GM12878 (cell line): Measurements from ENCODE around the gene PITRM1. TPM values are rescaled to one million over a fixed set of nuclear protein-coding genes. Genes with fewer than 3 reads are reported as not detected.

ENCODE experiments used
- ATAC-seq: fragments of 200-7000 bp; cut with Tn5 transposase; 3 replicates; pipeline ENCODE4 v1.9.1; 2020; ENCODE audit warnings: mild to moderate bottlenecking, moderate library complexity
- BruUV-seq: library from RNA; stranded (reverse); fragments of 400-500 nt; replicated peaks from 2 replicates; lab custom pipeline; 2021; lab: Mats Ljungman, UMichigan
- CTCF ChIA-PET: fragments of 300-600 bp; sonication (Branson Sonifier 250); formaldehyde crosslinking; extraction: SDS; loops from one replicate; lab custom pipeline; 2021; ENCODE audit warnings: inconsistent platforms; lab: Yijun Ruan, JAX
- POLR2A ChIA-PET: fragments of 350-600 bp; formaldehyde crosslinking; extraction: SDS; loops from one replicate; lab custom pipeline; 2021; ENCODE audit warnings: inconsistent platforms; lab: Charles Lee
- RAD21 ChIA-PET: fragments of 300-600 bp; sonication (Branson Sonifier 250); formaldehyde crosslinking; loops from one replicate; lab custom pipeline; 2023; ENCODE audit warnings: antibody characterized with exemption; ENCODE audit not compliant: unreplicated experiment; lab: Charles Lee
- SMC1A ChIA-PET: fragments of 300-600 bp; sonication (Branson Sonifier 250); formaldehyde crosslinking; loops from one replicate; lab custom pipeline; 2023; ENCODE audit not compliant: unreplicated experiment, uncharacterized antibody; lab: Charles Lee
- DNase-seq: peaks from one replicate; pipeline ENCODE4 v3.0.0-alpha.2; 2011; ENCODE audit warnings: low read depth, low spot score
- FAIRE-seq: peaks from 3 replicates; lab custom pipeline; 2011; peaks lifted over from hg19 to GRCh38; lab: Jason Lieb, UNC
- H2AFZ ChIP-seq: 2 replicates; pipeline ENCODE4 v1.6.0; 2011; ENCODE audit warnings: low read depth, low read length, control low read depth; ENCODE audit not compliant: control insufficient read depth
- H3K27ac ChIP-seq: 2 replicates; pipeline ENCODE4 v1.5.1; 2011; ENCODE audit warnings: control low read depth; ENCODE audit not compliant: control insufficient read depth, insufficient read depth
- H3K27me3 ChIP-seq, 2 experiments: replicated peaks in 1 of 2; 2 replicates each; pipeline versions ENCODE4 v1.6.0 to v1.6.1; 2011; ENCODE audit warnings: low read length in 1 of 2; ENCODE audit not compliant: control insufficient read depth in 2 of 2, insufficient read depth in 2 of 2
- H3K36me3 ChIP-seq, 2 experiments: 2 replicates each; pipeline ENCODE4 v1.5.1; 2011; ENCODE audit warnings: low read length in 1 of 2; ENCODE audit not compliant: control insufficient read depth in 2 of 2, insufficient read depth in 2 of 2
- H3K4me1 ChIP-seq: 2 replicates; pipeline ENCODE4 v1.6.1; 2011; ENCODE audit warnings: mild to moderate bottlenecking, low read length, moderate library complexity, mixed read lengths; ENCODE audit not compliant: control insufficient read depth, insufficient read depth
- H3K4me2 ChIP-seq: 2 replicates; pipeline ENCODE4 v1.6.0; 2011; ENCODE audit warnings: control low read depth; ENCODE audit not compliant: control insufficient read depth, insufficient read depth
- H3K4me3 ChIP-seq: fragments of 200-600 bp; sonication (generic); 2 replicates; pipeline ENCODE4 v1.5.1; 2016
- H3K79me2 ChIP-seq: 2 replicates; pipeline ENCODE4 v1.6.0; 2011; ENCODE audit warnings: low read length; ENCODE audit not compliant: control insufficient read depth, insufficient read depth
- H3K9ac ChIP-seq: 2 replicates; pipeline ENCODE4 v1.8.0; 2011; ENCODE audit warnings: low read length, control low read depth, mixed read lengths; ENCODE audit not compliant: control insufficient read depth, insufficient read depth
- H3K9me3 ChIP-seq: replicated peaks from 3 replicates; pipeline ENCODE4 v1.5.1; 2011; ENCODE audit warnings: mild to moderate bottlenecking, low read length; ENCODE audit not compliant: control insufficient read depth, insufficient read depth
- H4K20me1 ChIP-seq: 2 replicates; pipeline ENCODE4 v1.6.0; 2011; ENCODE audit not compliant: control insufficient read depth, insufficient read depth
- CBFB ChIP-seq: IDR thresholded peaks from 2 replicates; pipeline ENCODE4 v1.6.1; 2016; ENCODE audit warnings: antibody characterized with exemption, low read depth
- CEBPZ ChIP-seq: fragments of 150-350 bp; IDR thresholded peaks from 2 replicates; pipeline ENCODE4 v1.6.1; 2016; ENCODE audit warnings: low read depth, low read length
- FOS ChIP-seq: IDR thresholded peaks from 3 replicates; pipeline ENCODE4 v1.6.1; 2011; ENCODE audit warnings: borderline replicate concordance; ENCODE audit not compliant: insufficient read length; ENCODE audit errors: extremely low read depth
- FOXK2 ChIP-seq: fragments of 450-650 bp; IDR thresholded peaks from 2 replicates; pipeline ENCODE4 v1.6.1; 2017; ENCODE audit warnings: mild to moderate bottlenecking, moderate library complexity
- JUNB ChIP-seq: IDR thresholded peaks from 2 replicates; pipeline ENCODE4 v1.6.1; 2016; ENCODE audit warnings: antibody characterized with exemption, mild to moderate bottlenecking
- MEF2A ChIP-seq: IDR thresholded peaks from 2 replicates; pipeline ENCODE4 v1.6.1; 2011; ENCODE audit warnings: low read depth, mild to moderate bottlenecking, low read length, moderate library complexity; ENCODE audit not compliant: insufficient read depth
- NFIC ChIP-seq: IDR thresholded peaks from 2 replicates; pipeline ENCODE4 v1.6.1; 2012; ENCODE audit warnings: low read depth, mild to moderate bottlenecking, inconsistent platforms, low read length, moderate library complexity
- POLR2A ChIP-seq: IDR thresholded peaks from 2 replicates; pipeline ENCODE4 v1.6.1; 2011; ENCODE audit warnings: low read depth, mild to moderate bottlenecking, low read length
- POLR2AphosphoS2 ChIP-seq: IDR thresholded peaks from 2 replicates; pipeline ENCODE4 v1.6.1; 2011; ENCODE audit warnings: low read depth, mild to moderate bottlenecking, low read length, improper control_type of control experiment, moderate library complexity
- RB1 ChIP-seq: fragments of 450-650 bp; formaldehyde crosslinking; IDR thresholded peaks from 2 replicates; pipeline ENCODE4 v1.6.1; 2017; ENCODE audit warnings: mild to moderate bottlenecking, borderline replicate concordance
- RELA ChIP-seq: fragments of 450-650 bp; IDR thresholded peaks from 2 replicates; pipeline ENCODE4 v1.8.0; 2014; ENCODE audit warnings: borderline replicate concordance; ENCODE audit not compliant: partially characterized antibody
- TCF7 ChIP-seq: IDR thresholded peaks from 2 replicates; pipeline ENCODE4 v1.6.1; 2014; ENCODE audit warnings: antibody characterized with exemption, borderline replicate concordance
- WRNIP1 ChIP-seq: IDR thresholded peaks from 2 replicates; pipeline ENCODE4 v1.6.1; 2011; ENCODE audit warnings: low read depth, low read length, improper control_type of control experiment, borderline replicate concordance
- ZBED1 ChIP-seq: IDR thresholded peaks from 2 replicates; pipeline ENCODE4 v1.6.1; 2016; ENCODE audit warnings: borderline replicate concordance
- whole genome bisulfite sequencing: methylation state at CpG from one replicate; pipeline ENCODE4 v1.1.6; 2016; ENCODE audit warnings: low lambda C conversion rate; ENCODE audit not compliant: insufficient replicate concordance, insufficient coverage; ENCODE audit errors: missing lambda C conversion rate; 5-methylcytosine and 5-hydroxymethylcytosine counted together
- in situ Hi-C: fragments of 300-500 bp; cut with MboI; formaldehyde crosslinking; loops from 9 replicates; pipeline ENCODE4 v1.14.3; 2018; ENCODE audit warnings: mixed read lengths
- intact Hi-C: fragments of 100-400 bp; cut with micrococcal nuclease; formaldehyde crosslinking; loops from one replicate; pipeline ENCODE4 v1.14.2; 2022; ENCODE audit not compliant: unreplicated experiment
- polyA plus RNA-seq, 11 experiments: library from polyadenylated mRNA; depleted of rRNA in 4 of 11; unstranded in 6 of 11; stranded (reverse) in 5 of 11; fragments of >200 nt; fragmentation: Nextera tagmentation in 4 of 11; fragmentation: Illumina TruSeq in 1 of 11; extraction: Ambion mirVana in 4 of 11; extraction: Trizol in 1 of 11; gene quantifications; 1 replicate in 1 of 11; 2 replicates in 10 of 11; pipeline versions ENCODE4 v1.2.1 to v1.2.3, GENCODE V29; 2011 to 2016; ENCODE audit warnings: inconsistent platforms in 2 of 11, missing spikeins in 2 of 11, low read depth in 1 of 11
- total RNA-seq, 4 experiments: library from RNA; depleted of rRNA in 3 of 4; stranded (reverse); fragments of >200 nt in 3 of 4; fragmentation: Illumina TruSeq in 1 of 4; extraction: Trizol in 1 of 4; gene quantifications; 2 replicates each; pipeline versions ENCODE4 v1.2.1 to v1.2.3, GENCODE V29; 2013 to 2021
- TF ChIP-seq, protein P1 (sequence below): fragments of 450-650 bp; IDR thresholded peaks from 2 replicates; pipeline ENCODE4 v1.6.1; 2014; ENCODE audit warnings: mild to moderate bottlenecking

The PITRM1 gene
- total and polyA plus RNA-seq, 10 of the 15 experiments (the other 5 are each of a cell fraction or from before 2014, with no cell fraction given), result 15.5 to 53.0 (median 45.0) TPM

DNA sequence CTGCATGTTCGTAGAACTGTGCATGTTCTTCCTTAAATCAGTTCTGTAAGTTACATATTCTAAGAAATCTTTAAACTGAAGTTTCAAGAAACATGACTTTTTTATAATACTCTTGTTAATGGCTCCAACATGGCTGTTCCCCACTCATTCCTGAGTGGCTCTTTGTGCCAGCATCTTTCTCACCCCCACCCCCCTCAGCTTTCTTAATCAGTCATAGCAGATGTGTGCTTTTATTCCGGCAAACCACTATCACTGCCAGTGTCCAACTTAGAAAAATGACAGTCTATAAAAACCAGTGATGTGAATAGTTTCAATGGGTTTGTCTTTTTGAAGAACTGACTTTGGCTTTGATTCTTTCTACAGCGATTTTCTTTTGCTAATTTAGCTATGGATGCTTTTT lies 37.6 kb downstream of the PITRM1 start:
- ChIA-PET POLR2A (no interaction called here), RAD21 (no interaction called here), SMC1A (no interaction called here), CTCF (interaction anchor here (1.3 kb wide), 1 partner anchor 9 kb away, joined by 3 read pairs; no protein-coding TSS in a partner anchor)
- Histone ChIP-seq H3K79me2 (no peaks in the 10 kb centered on the region), H3K4me3 (no peak overlapping the region), H2AFZ (no peak overlapping the region), H3K27ac (no peak overlapping the region), H3K27me3 (no peaks in the 10 kb centered on the region), H4K20me1 (no peaks in the 10 kb centered on the region), H3K4me1 (no peaks in the 10 kb centered on the region), H3K9me3 (no peaks in the 10 kb centered on the region), H3K36me3 (peaks cover 25 to 70% of the 10 kb centered on the region in 2 experiments), H3K9ac (no peak overlapping the region), H3K4me2 (no peak overlapping the region)
- no peak for FAIRE-seq
- in situ Hi-C loops, result no loop called here
- no peak for TF ChIP-seq RB1
- no peak for DNase-seq
- ATAC-seq, result no peak
- WGBS, result 64% methylated on average over 3 of the region's 3 CpGs
- BruUV-seq, result no TSS peak
- intact Hi-C loops, result no loop called here

DNA sequence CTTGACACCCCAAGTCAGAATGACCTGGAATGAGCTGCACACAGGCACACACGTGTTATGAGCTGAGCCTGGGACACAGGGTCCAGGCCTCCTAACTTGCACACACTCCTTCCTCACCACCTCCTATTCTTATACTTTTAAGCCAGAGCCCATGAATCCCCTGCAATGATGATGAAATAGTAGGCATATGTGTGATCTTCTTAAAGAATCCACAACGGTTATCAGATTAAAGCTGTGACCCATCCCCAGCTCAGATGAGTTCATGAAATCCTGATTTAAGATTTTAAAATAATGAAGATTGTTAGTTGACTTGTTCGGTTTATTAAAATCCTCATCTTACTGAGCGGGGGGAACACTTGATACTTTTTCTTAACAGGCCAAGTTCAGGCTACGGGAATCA lies 38.6 kb downstream of the PITRM1 start:
- H3K9me3 ChIP-seq, result no peaks in the 10 kb centered on the region
- TF ChIP-seq MEF2A (no peak), POLR2A (no peak), RELA (no peak), FOS (no peak), TCF7 (no peak), NFIC (no peak), WRNIP1 (no peak), CEBPZ (no peak), POLR2AphosphoS2 (no peak), FOXK2 (no peak), JUNB (no peak), CBFB (no peak), ZBED1 (no peak)
- TF ChIP-seq, protein P1, sequence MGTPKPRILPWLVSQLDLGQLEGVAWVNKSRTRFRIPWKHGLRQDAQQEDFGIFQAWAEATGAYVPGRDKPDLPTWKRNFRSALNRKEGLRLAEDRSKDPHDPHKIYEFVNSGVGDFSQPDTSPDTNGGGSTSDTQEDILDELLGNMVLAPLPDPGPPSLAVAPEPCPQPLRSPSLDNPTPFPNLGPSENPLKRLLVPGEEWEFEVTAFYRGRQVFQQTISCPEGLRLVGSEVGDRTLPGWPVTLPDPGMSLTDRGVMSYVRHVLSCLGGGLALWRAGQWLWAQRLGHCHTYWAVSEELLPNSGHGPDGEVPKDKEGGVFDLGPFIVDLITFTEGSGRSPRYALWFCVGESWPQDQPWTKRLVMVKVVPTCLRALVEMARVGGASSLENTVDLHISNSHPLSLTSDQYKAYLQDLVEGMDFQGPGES, result no peak
- no peaks in the 10 kb centered on the region for H3K79me2 ChIP-seq
- in situ Hi-C loops, result no loop called here
- no peak overlapping the region for H3K27ac ChIP-seq
- H3K36me3 ChIP-seq, result peaks cover 27 to 72% of the 10 kb centered on the region in 2 experiments
- no peak for DNase-seq
- no peaks in the 10 kb centered on the region for H3K27me3 ChIP-seq
- ChIA-PET CTCF (interaction anchor here (1.3 kb wide), 1 partner anchor 10 kb away, joined by 3 read pairs; no protein-coding TSS in a partner anchor), RAD21 (no interaction called here), SMC1A (no interaction called here), POLR2A (no interaction called here)
- H3K4me2 ChIP-seq, result no peak overlapping the region
- FAIRE-seq, result peak; percentile 13
- intact Hi-C loops, result no loop called here
- no peak overlapping the region for H2AFZ ChIP-seq
- no peaks in the 10 kb centered on the region for H4K20me1 ChIP-seq
- BruUV-seq, result no TSS peak
- H3K4me1 ChIP-seq, result no peaks in the 10 kb centered on the region
- ATAC-seq, result no peak
- H3K9ac ChIP-seq, result no peak overlapping the region
- 78% methylated on average over 5 of the region's 5 CpGs for WGBS
- no peak overlapping the region for H3K4me3 ChIP-seq
